Measurements from ENCODE around the gene PRDM12.
A peak's percentile ranks its signal among the peaks of the same experiment; 100 is the strongest.

The PRDM12 gene

GRCh38 chr9:130689572-130689936, 25.2 kb downstream of the PRDM12 start:
- no peak for DNase-seq (ENCODE audit: low read depth, low spot score)

GRCh38 chr9:130689937-130690700, 25.7 kb downstream of the PRDM12 start:
- DNase-seq (ENCODE audit: low read depth, low spot score), result peak; percentile 87

GRCh38 chr9:130692321-130692720, 27.9 kb downstream of the PRDM12 start:
- DNase-seq (ENCODE audit: low read depth, low spot score), result peak; percentile 92

- no peak for DNase-seq (ENCODE audit: low read depth, low spot score)
Measured at GRCh38 chr9:130693101-130693425, 28.7 kb downstream of the PRDM12 start.

GRCh38 chr9:130693426-130694191, 29.2 kb downstream of the PRDM12 start, which contains the start of gene EXOSC2:
TSS of gene EXOSC2 (plus strand) at chr9:130693780. CDS start at chr9:130693792, 12 bp downstream.
- peak; percentile 97 for DNase-seq (ENCODE audit: low read depth, low spot score)

GRCh38 chr9:130694205-130694604, 29.8 kb downstream of the PRDM12 start:
- DNase-seq (ENCODE audit: low read depth, low spot score), result no peak

GRCh38 chr9:130696139-130696650, 31.8 kb downstream of the PRDM12 start:
- DNase-seq (ENCODE audit: low read depth, low spot score), result no peak

- no peak for DNase-seq (ENCODE audit: low read depth, low spot score)
Measured at GRCh38 chr9:130696996-130697395, 32.6 kb downstream of the PRDM12 start.

GRCh38 chr9:130698514-130698913, 34.1 kb downstream of the PRDM12 start:
- DNase-seq (ENCODE audit: low read depth, low spot score), result no peak

GRCh38 chr9:130699047-130699446, 34.7 kb downstream of the PRDM12 start:
- no peak for DNase-seq (ENCODE audit: low read depth, low spot score)

GRCh38 chr9:130701059-130702022, 36.9 kb downstream of the PRDM12 start:
- peak; percentile 87 for DNase-seq (ENCODE audit: low read depth, low spot score)

GRCh38 chr9:130703501-130703900, 39.1 kb downstream of the PRDM12 start:
- no peak for DNase-seq (ENCODE audit: low read depth, low spot score)

- peak; percentile 52 for DNase-seq (ENCODE audit: low read depth, low spot score)
Measured at GRCh38 chr9:130707225-130707976, 43.0 kb downstream of the PRDM12 start.

- no peak for DNase-seq (ENCODE audit: low read depth, low spot score)
Measured at GRCh38 chr9:130710822-130711352, 46.5 kb downstream of the PRDM12 start.

- no peak for DNase-seq (ENCODE audit: low read depth, low spot score)
Measured at GRCh38 chr9:130711469-130711868, 47.1 kb downstream of the PRDM12 start.

GRCh38 chr9:130712564-130713285, 48.3 kb downstream of the PRDM12 start:
- peak; percentile 99 for DNase-seq (ENCODE audit: low read depth, low spot score)

- DNase-seq (ENCODE audit: low read depth, low spot score), result peak; percentile 33
Measured at GRCh38 chr9:130713286-130713960, 49.0 kb downstream of the PRDM12 start.

GRCh38 chr9:130714586-130715110, 50.3 kb downstream of the PRDM12 start:
- DNase-seq (ENCODE audit: low read depth, low spot score), result no peak

- DNase-seq (ENCODE audit: low read depth, low spot score), result no peak
Measured at GRCh38 chr9:130715270-130715669, 50.9 kb downstream of the PRDM12 start.

Data from ELF-1 (cell line).